DOHH2 (cell line): ENCODE results near the gene OBP2A.

ENCODE experiments used
- H3F3A ChIP-seq: fragments of 200-600 bp; sonication (generic), shearing (Covaris generic); 2 replicates; pipeline ENCODE4 v1.6.0; 2016; ENCODE audit warnings: antibody characterized with exemption, mild to moderate bottlenecking; ENCODE audit not compliant: control insufficient read depth, insufficient read depth
- H3K27ac ChIP-seq: fragments of 200-600 bp; sonication (generic); 2 replicates; pipeline ENCODE4 v1.5.1; 2014; ENCODE audit warnings: low read depth, mild to moderate bottlenecking, low read length, moderate library complexity
- H3K27me3 ChIP-seq: fragments of 200-600 bp; sonication (generic); 2 replicates; pipeline ENCODE4 v1.6.1; 2014; ENCODE audit warnings: mild to moderate bottlenecking, low read length, mixed read lengths; ENCODE audit not compliant: control insufficient read depth
- H3K36me3 ChIP-seq: fragments of 200-600 bp; sonication (generic); 2 replicates; pipeline ENCODE4 v1.6.1; 2014; ENCODE audit warnings: mild to moderate bottlenecking, low read length, moderate library complexity, mixed read lengths; ENCODE audit not compliant: control insufficient read depth
- H3K4me1 ChIP-seq: fragments of 200-600 bp; sonication (generic); 2 replicates; pipeline ENCODE4 v1.6.1; 2014; ENCODE audit warnings: mild to moderate bottlenecking, low read length, mixed read lengths; ENCODE audit not compliant: control insufficient read depth
- H3K4me2 ChIP-seq: fragments of 200-600 bp; sonication (generic); 2 replicates; pipeline ENCODE4 v1.6.0; 2014; ENCODE audit warnings: mild to moderate bottlenecking, low read length, moderate library complexity
- H3K4me3 ChIP-seq: fragments of 200-600 bp; sonication (generic); 2 replicates; pipeline ENCODE4 v1.5.1; 2014; ENCODE audit warnings: mild to moderate bottlenecking, low read length, mixed read lengths
- H3K79me2 ChIP-seq: fragments of 200-600 bp; sonication (generic); 2 replicates; pipeline ENCODE4 v1.6.1; 2014; ENCODE audit warnings: mild to moderate bottlenecking, low read length, mixed read lengths; ENCODE audit not compliant: control insufficient read depth
- H3K9me2 ChIP-seq: fragments of 200-600 bp; sonication (generic); replicated peaks from 2 replicates; pipeline ENCODE4 v1.6.1; 2014; ENCODE audit warnings: mild to moderate bottlenecking, low read length, mixed read lengths; ENCODE audit not compliant: control insufficient read depth
- H3K9me3 ChIP-seq: fragments of 200-600 bp; sonication (generic); 2 replicates; pipeline ENCODE4 v1.6.1; 2014; ENCODE audit warnings: antibody characterized with exemption, low read length, mixed read lengths; ENCODE audit not compliant: control insufficient read depth, insufficient read depth
- H4K20me1 ChIP-seq: fragments of 200-600 bp; sonication (generic); 2 replicates; pipeline ENCODE4 v1.6.0; 2014; ENCODE audit warnings: low read depth, mild to moderate bottlenecking, antibody characterized with exemption, low read length, moderate library complexity; ENCODE audit not compliant: control insufficient read depth, insufficient read depth
- CTCF ChIP-seq: fragments of 200-600 bp; sonication (generic); IDR thresholded peaks from one replicate; pipeline ENCODE4 v1.5.1; 2014; ENCODE audit warnings: antibody characterized with exemption, mild to moderate bottlenecking, low read depth, low read length; ENCODE audit not compliant: poor library complexity, severe bottlenecking
- EZH2phosphoT487 ChIP-seq: fragments of 200-600 bp; sonication (generic); IDR thresholded peaks from 2 replicates; pipeline ENCODE4 v1.6.1; 2017; ENCODE audit warnings: borderline replicate concordance, mild to moderate bottlenecking, antibody characterized with exemption, low read length, moderate library complexity, mixed read lengths

Gene OBP2A

GRCh38 chr9:135582541-135582940, 36.6 kb downstream of the OBP2A start:
- H3K4me2 ChIP-seq: no peak overlapping the region
- H3K4me3 ChIP-seq: no peak overlapping the region
- H3K9me2 ChIP-seq: no peaks in the 10 kb centered on the region
- H3K4me1 ChIP-seq: no peaks in the 10 kb centered on the region
- no peaks in the 10 kb centered on the region for H3K79me2 ChIP-seq
- H3F3A ChIP-seq: no peaks in the 10 kb centered on the region
- no peaks in the 10 kb centered on the region for H3K27me3 ChIP-seq
- no peaks in the 10 kb centered on the region for H4K20me1 ChIP-seq
- H3K36me3 ChIP-seq: no peaks in the 10 kb centered on the region
- H3K27ac ChIP-seq: no peak overlapping the region
- H3K9me3 ChIP-seq: no peaks in the 10 kb centered on the region
- TF ChIP-seq EZH2phosphoT487 (no peak), CTCF (no peak)

GRCh38 chr9:135582966-135583687, 37.2 kb downstream of the OBP2A start:
- H3K27ac ChIP-seq: no peak overlapping the region
- H3K4me1 ChIP-seq: no peaks in the 10 kb centered on the region
- no peaks in the 10 kb centered on the region for H3K9me2 ChIP-seq
- no peaks in the 10 kb centered on the region for H3K27me3 ChIP-seq
- H4K20me1 ChIP-seq: no peaks in the 10 kb centered on the region
- no peak overlapping the region for H3K4me3 ChIP-seq
- H3K79me2 ChIP-seq: no peaks in the 10 kb centered on the region
- no peaks in the 10 kb centered on the region for H3K9me3 ChIP-seq
- TF ChIP-seq EZH2phosphoT487 (no peak), CTCF (no peak)
- no peaks in the 10 kb centered on the region for H3K36me3 ChIP-seq
- H3K4me2 ChIP-seq: no peak overlapping the region
- no peaks in the 10 kb centered on the region for H3F3A ChIP-seq

GRCh38 chr9:135583688-135584011, 37.7 kb downstream of the OBP2A start:
- H3K79me2 ChIP-seq: no peaks in the 10 kb centered on the region
- no peaks in the 10 kb centered on the region for H3K9me2 ChIP-seq
- no peaks in the 10 kb centered on the region for H3K4me1 ChIP-seq
- H3K4me2 ChIP-seq: no peak overlapping the region
- no peaks in the 10 kb centered on the region for H3F3A ChIP-seq
- H3K9me3 ChIP-seq: no peaks in the 10 kb centered on the region
- no peak for TF ChIP-seq EZH2phosphoT487
- no peak for TF ChIP-seq CTCF
- no peak overlapping the region for H3K27ac ChIP-seq
- no peaks in the 10 kb centered on the region for H3K27me3 ChIP-seq
- H3K36me3 ChIP-seq: no peaks in the 10 kb centered on the region
- no peaks in the 10 kb centered on the region for H4K20me1 ChIP-seq
- H3K4me3 ChIP-seq: no peak overlapping the region
